IMR-90 (cell line): ENCODE measurements around the gene RBBP7. TPM values are rescaled to one million over a fixed set of nuclear protein-coding genes. Genes with fewer than 3 reads are reported as not detected.

Experiments used
- ATAC-seq: fragments of 200-7000 bp; cut with Tn5 transposase; 2 replicates; pipeline ENCODE4 v1.9.1; 2020; ENCODE audit warnings: low read depth, mild to moderate bottlenecking, moderate library complexity
- BruUV-seq: library from RNA; stranded (reverse); fragments of 400-500 nt; replicated peaks from 2 replicates; lab custom pipeline; 2021; lab: Mats Ljungman, UMichigan
- CTCF ChIA-PET: fragments of 300-600 bp; formaldehyde crosslinking; extraction: SDS; loops from one replicate; lab custom pipeline; 2021; ENCODE audit warnings: antibody characterized with exemption; lab: Yijun Ruan, JAX
- POLR2A ChIA-PET: fragments of 300-600 bp; sonication (Branson Sonifier 250); formaldehyde crosslinking; loops from one replicate; lab custom pipeline; 2022; ENCODE audit warnings: antibody characterized with exemption; ENCODE audit not compliant: unreplicated experiment; lab: Charles Lee
- DNase-seq: peaks from one replicate; pipeline ENCODE4 v3.0.0; 2013
- H2AFZ ChIP-seq: replicated peaks from 2 replicates; pipeline ENCODE3; 2013; ENCODE audit warnings: low read length, mild to moderate bottlenecking; ENCODE audit not compliant: poor library complexity
- H2AK5ac ChIP-seq: 2 replicates; pipeline ENCODE4 v1.6.1; 2013; ENCODE audit warnings: low read depth, low read length, inconsistent platforms
- H2AK9ac ChIP-seq: replicated peaks from 2 replicates; pipeline ENCODE3; 2013; ENCODE audit warnings: mild to moderate bottlenecking, low read depth, low read length, moderate library complexity; ENCODE audit not compliant: poor library complexity
- H2BK120ac ChIP-seq: 2 replicates; pipeline ENCODE4 v1.6.1; 2013; ENCODE audit warnings: low read depth, low read length, inconsistent platforms
- H2BK15ac ChIP-seq: 3 replicates; pipeline ENCODE4 v1.6.1; 2013; ENCODE audit warnings: low read depth, low read length, inconsistent platforms
- H2BK20ac ChIP-seq: 2 replicates; pipeline ENCODE4 v1.6.1; 2013; ENCODE audit warnings: low read depth, mild to moderate bottlenecking, inconsistent platforms, low read length, moderate library complexity
- H2BK5ac ChIP-seq: 2 replicates; pipeline ENCODE4 v1.6.1; 2013; ENCODE audit warnings: mild to moderate bottlenecking, low read depth, low read length, inconsistent platforms; ENCODE audit not compliant: poor library complexity, severe bottlenecking
- H3K14ac ChIP-seq: replicated peaks from 2 replicates; pipeline ENCODE4 v1.6.1; 2013; ENCODE audit warnings: low read depth, low read length, inconsistent platforms
- H3K18ac ChIP-seq: 2 replicates; pipeline ENCODE4 v1.6.1; 2013; ENCODE audit warnings: low read depth, low read length, control low read depth
- H3K23ac ChIP-seq: 2 replicates; pipeline ENCODE4 v1.6.1; 2013; ENCODE audit warnings: low read depth, low read length, inconsistent platforms
- H3K27ac ChIP-seq: 2 replicates; pipeline ENCODE4 v1.5.1; 2013; ENCODE audit warnings: mild to moderate bottlenecking, control low read depth, low read length; ENCODE audit not compliant: insufficient read depth
- H3K27me3 ChIP-seq: 2 replicates; pipeline ENCODE4 v1.6.1; 2013; ENCODE audit warnings: low read length; ENCODE audit not compliant: control insufficient read depth, insufficient read depth
- H3K36me3 ChIP-seq: 2 replicates; pipeline ENCODE4 v1.6.1; 2013; ENCODE audit warnings: low read length, mixed read lengths; ENCODE audit not compliant: control insufficient read depth, insufficient read depth
- H3K4ac ChIP-seq: 2 replicates; pipeline ENCODE4 v1.6.1; 2013; ENCODE audit warnings: low read depth, low read length, inconsistent platforms
- H3K4me1 ChIP-seq: 2 replicates; pipeline ENCODE4 v1.6.1; 2013; ENCODE audit warnings: low read length, mixed read lengths; ENCODE audit not compliant: control insufficient read depth, insufficient read depth
- H3K4me2 ChIP-seq: 2 replicates; pipeline ENCODE4 v1.6.1; 2013; ENCODE audit warnings: low read depth, mild to moderate bottlenecking, control low read depth, low read length, moderate library complexity
- H3K4me3 ChIP-seq: 2 replicates; pipeline ENCODE4 v1.5.1; 2013; ENCODE audit warnings: low read depth, mild to moderate bottlenecking, control low read depth, low read length, moderate library complexity; ENCODE audit not compliant: insufficient read depth
- H3K56ac ChIP-seq: 2 replicates; pipeline ENCODE4 v1.6.1; 2013; ENCODE audit warnings: low read length, inconsistent platforms; ENCODE audit not compliant: insufficient read depth; ENCODE audit errors: extremely low read depth
- H3K79me1 ChIP-seq, 2 experiments: 2 replicates each; pipeline ENCODE4 v1.6.1; 2013; ENCODE audit warnings: low read length in 2 of 2, inconsistent platforms in 1 of 2, low read depth in 1 of 2
- H3K9ac ChIP-seq: 2 replicates; pipeline ENCODE4 v1.6.1; 2013; ENCODE audit warnings: low read depth, low read length, control low read depth
- H3K9me1 ChIP-seq: 2 replicates; pipeline ENCODE4 v1.6.1; 2013; ENCODE audit warnings: low read length, inconsistent platforms; ENCODE audit not compliant: insufficient read depth
- H3K9me3 ChIP-seq: 2 replicates; pipeline ENCODE4 v1.6.1; 2013; ENCODE audit warnings: low read length; ENCODE audit not compliant: control insufficient read depth, insufficient read depth
- H4K20me1 ChIP-seq: 2 replicates; pipeline ENCODE4 v1.6.1; 2013; ENCODE audit warnings: low read length, inconsistent platforms; ENCODE audit not compliant: insufficient read depth
- H4K5ac ChIP-seq: 2 replicates; pipeline ENCODE4 v1.6.1; 2013; ENCODE audit warnings: mild to moderate bottlenecking, low read depth, low read length, control low read depth
- H4K8ac ChIP-seq, 2 experiments: 2 replicates each; pipeline ENCODE4 v1.6.1; 2013; ENCODE audit warnings: low read depth in 2 of 2, low read length in 2 of 2, control low read depth in 1 of 2, inconsistent platforms in 1 of 2
- H4K91ac ChIP-seq: 2 replicates; pipeline ENCODE4 v1.6.1; 2013; ENCODE audit warnings: low read depth, low read length, inconsistent platforms; ENCODE audit not compliant: insufficient read depth
- BHLHE40 ChIP-seq: fragments of 150-350 bp; IDR thresholded peaks from 2 replicates; pipeline ENCODE4 v1.6.1; 2016; ENCODE audit warnings: mild to moderate bottlenecking, low read depth, low read length
- CEBPB ChIP-seq: IDR thresholded peaks from 2 replicates; pipeline ENCODE4 v1.6.1; 2012; ENCODE audit warnings: low read depth, low read length, improper control_type of control experiment
- CHD1 ChIP-seq: IDR thresholded peaks from 2 replicates; pipeline ENCODE4 v1.6.1; 2012; ENCODE audit warnings: low read depth, low read length, improper control_type of control experiment
- FOS ChIP-seq: fragments of 150-350 bp; IDR thresholded peaks from 2 replicates; pipeline ENCODE4 v1.6.1; 2016; ENCODE audit warnings: low read depth, low read length
- MAFK ChIP-seq: IDR thresholded peaks from 2 replicates; pipeline ENCODE4 v1.6.1; 2012; ENCODE audit warnings: low read depth, low read length, improper control_type of control experiment
- MAZ ChIP-seq: IDR thresholded peaks from 2 replicates; pipeline ENCODE4 v1.6.1; 2012; ENCODE audit warnings: low read depth, mild to moderate bottlenecking, low read length, improper control_type of control experiment, moderate library complexity, borderline replicate concordance
- NFE2L2 ChIP-seq: fragments of 150-350 bp; IDR thresholded peaks from 2 replicates; pipeline ENCODE4 v1.6.1; 2016; ENCODE audit warnings: low read depth, mild to moderate bottlenecking, low read length
- POLR2A ChIP-seq: IDR thresholded peaks from 2 replicates; pipeline ENCODE4 v1.6.1; 2012; ENCODE audit warnings: mild to moderate bottlenecking, low read depth, low read length
- RAD21 ChIP-seq: IDR thresholded peaks from 2 replicates; pipeline ENCODE4 v1.6.1; 2012; ENCODE audit warnings: low read length, improper control_type of control experiment
- WGBS, 2 experiments: methylation state at CpG; one replicate each; pipeline versions ENCODE4 v1.1.5 to v1.1.7; 2013; ENCODE audit warnings: missing lambda C conversion rate in 2 of 2; ENCODE audit not compliant: insufficient read length in 1 of 2; ENCODE audit errors: extremely low coverage in 2 of 2; 5-methylcytosine and 5-hydroxymethylcytosine counted together
- dilution Hi-C: fragments of 300-500 bp; cut with HindIII; formaldehyde crosslinking; loops from one replicate; pipeline ENCODE4 v1.14.3; 2018; ENCODE audit warnings: low sequenced_read_pairs; ENCODE audit not compliant: unreplicated experiment
- in situ Hi-C: fragments of 300-500 bp; cut with MboI; formaldehyde crosslinking; loops from 3 replicates; pipeline ENCODE4 v1.14.3; 2019; ENCODE audit warnings: low sequenced_read_pairs, inconsistent platforms, mixed read lengths
- intact Hi-C: fragments of 100-400 bp; cut with micrococcal nuclease; formaldehyde crosslinking; loops from 2 replicates; pipeline ENCODE4 v1.10.0; 2022
- polyA plus RNA-seq, 3 experiments: library from polyadenylated mRNA; depleted of rRNA; stranded (reverse); fragments of >200 nt; gene quantifications; 2 replicates each; pipeline ENCODE4 v1.2.3, GENCODE V29; 2012; ENCODE audit warnings: low replicate concordance in 1 of 3
- total RNA-seq: library from RNA; depleted of rRNA; stranded (reverse); fragments of >200 nt; gene quantifications from 2 replicates; pipeline ENCODE4 v1.2.3, GENCODE V29; 2012
- TF ChIP-seq, protein P1 (sequence below): conservative IDR thresholded peaks from 2 replicates; pipeline ENCODE4 v1.5.1; 2012; ENCODE audit warnings: mild to moderate bottlenecking, low read depth, low read length, improper control_type of control experiment
- TF ChIP-seq, protein P2 (sequence below): fragments of 150-350 bp; IDR thresholded peaks from 2 replicates; pipeline ENCODE4 v1.6.1; 2017; ENCODE audit warnings: mild to moderate bottlenecking, antibody characterized with exemption, low read length, low read depth

RBBP7 gene
- total and polyA plus RNA-seq, 2 of the 4 experiments (the other 2 are of a cell fraction) = 147 to 149 TPM

DNA sequence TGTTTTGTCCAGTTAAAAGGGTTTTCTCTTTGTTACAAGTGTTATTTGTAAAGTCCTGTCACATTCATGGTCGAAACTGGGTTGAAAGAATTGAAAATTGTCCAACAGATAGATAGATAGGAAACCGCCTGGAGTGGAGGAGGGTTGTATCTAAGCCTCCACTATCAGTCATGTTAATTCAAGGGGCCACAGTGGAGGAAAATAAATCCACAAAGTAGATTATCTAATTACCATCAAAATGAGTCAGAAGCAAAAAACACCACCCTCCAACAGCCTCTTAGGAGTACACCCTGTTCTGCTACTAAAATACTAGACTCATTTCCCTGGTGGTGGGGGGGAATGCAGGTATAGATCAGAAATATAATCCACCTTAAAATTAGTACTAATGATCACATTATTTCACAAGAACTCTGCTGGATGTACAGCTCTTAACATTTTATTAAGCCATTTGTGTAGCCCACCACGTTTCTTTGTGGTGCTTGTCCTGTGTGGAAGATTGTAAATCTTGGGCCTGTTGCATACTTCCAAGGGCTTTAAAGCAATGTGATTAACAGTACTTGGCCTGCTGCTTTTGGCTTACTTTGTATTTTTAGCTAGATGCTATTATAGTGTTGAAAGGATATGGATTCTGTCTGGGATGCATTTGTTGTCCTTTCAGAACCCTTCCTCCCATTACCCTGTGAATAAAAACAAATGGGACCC lies 26.8 kb downstream of the RBBP7 start:
- POLR2A ChIA-PET = no interaction called here
- intact Hi-C loops = no loop called here
- no peaks in the 10 kb centered on the region for H3K27me3 ChIP-seq

More for the DNA sequence above, 26.8 kb downstream of the RBBP7 start:
- no peaks in the 10 kb centered on the region for H3K9me3 ChIP-seq
- H3K4ac ChIP-seq = no peak overlapping the region
- WGBS, 2 experiments = no CpG with 5 or more reads among the region's 3 CpGs
- no peak overlapping the region for H2AFZ ChIP-seq
- H3K23ac ChIP-seq = no peak overlapping the region
- BruUV-seq = TSS peak; percentile 68
- no peak overlapping the region for H3K56ac ChIP-seq
- H4K91ac ChIP-seq = no peak overlapping the region
- H3K9me1 ChIP-seq = peaks cover 5% of the 10 kb centered on the region; the same call in 1 of the 2 replicates
- DNase-seq (no peak), ATAC-seq (no peak)
- no peak overlapping the region for H2BK5ac ChIP-seq
- H3K36me3 ChIP-seq = peaks cover 25% of the 10 kb centered on the region
- H4K20me1 ChIP-seq = no peaks in the 10 kb centered on the region
- dilution Hi-C loops = no loop called here
- H2BK20ac ChIP-seq = no peak overlapping the region
- no peak overlapping the region for H3K18ac ChIP-seq
- in situ Hi-C loops = loop anchor here (25.0 kb wide), 1 partner anchor 844 kb away; no protein-coding TSS in a partner anchor
- H3K14ac ChIP-seq = no peak overlapping the region
- H3K4me3 ChIP-seq = no peak overlapping the region
- H3K79me1 ChIP-seq = peaks cover 2 to 7% of the 10 kb centered on the region in 2 experiments; a peak in 2 of 4 replicates
- no peak overlapping the region for H4K8ac ChIP-seq
- CTCF ChIA-PET = no interaction called here
- no peak overlapping the region for H2BK120ac ChIP-seq
- H2AK5ac ChIP-seq = no peak overlapping the region
- H3K4me1 ChIP-seq = peaks cover 11% of the 10 kb centered on the region
- TF ChIP-seq, protein P1, sequence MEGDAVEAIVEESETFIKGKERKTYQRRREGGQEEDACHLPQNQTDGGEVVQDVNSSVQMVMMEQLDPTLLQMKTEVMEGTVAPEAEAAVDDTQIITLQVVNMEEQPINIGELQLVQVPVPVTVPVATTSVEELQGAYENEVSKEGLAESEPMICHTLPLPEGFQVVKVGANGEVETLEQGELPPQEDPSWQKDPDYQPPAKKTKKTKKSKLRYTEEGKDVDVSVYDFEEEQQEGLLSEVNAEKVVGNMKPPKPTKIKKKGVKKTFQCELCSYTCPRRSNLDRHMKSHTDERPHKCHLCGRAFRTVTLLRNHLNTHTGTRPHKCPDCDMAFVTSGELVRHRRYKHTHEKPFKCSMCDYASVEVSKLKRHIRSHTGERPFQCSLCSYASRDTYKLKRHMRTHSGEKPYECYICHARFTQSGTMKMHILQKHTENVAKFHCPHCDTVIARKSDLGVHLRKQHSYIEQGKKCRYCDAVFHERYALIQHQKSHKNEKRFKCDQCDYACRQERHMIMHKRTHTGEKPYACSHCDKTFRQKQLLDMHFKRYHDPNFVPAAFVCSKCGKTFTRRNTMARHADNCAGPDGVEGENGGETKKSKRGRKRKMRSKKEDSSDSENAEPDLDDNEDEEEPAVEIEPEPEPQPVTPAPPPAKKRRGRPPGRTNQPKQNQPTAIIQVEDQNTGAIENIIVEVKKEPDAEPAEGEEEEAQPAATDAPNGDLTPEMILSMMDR = no peak
- TF ChIP-seq MAFK (no peak), POLR2A (no peak), NFE2L2 (no peak), FOS (no peak), RAD21 (no peak), BHLHE40 (no peak), CEBPB (no peak), CHD1 (no peak), MAZ (no peak)
- TF ChIP-seq, protein P2, sequence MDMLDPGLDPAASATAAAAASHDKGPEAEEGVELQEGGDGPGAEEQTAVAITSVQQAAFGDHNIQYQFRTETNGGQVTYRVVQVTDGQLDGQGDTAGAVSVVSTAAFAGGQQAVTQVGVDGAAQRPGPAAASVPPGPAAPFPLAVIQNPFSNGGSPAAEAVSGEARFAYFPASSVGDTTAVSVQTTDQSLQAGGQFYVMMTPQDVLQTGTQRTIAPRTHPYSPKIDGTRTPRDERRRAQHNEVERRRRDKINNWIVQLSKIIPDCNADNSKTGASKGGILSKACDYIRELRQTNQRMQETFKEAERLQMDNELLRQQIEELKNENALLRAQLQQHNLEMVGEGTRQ = no peak
- no peak overlapping the region for H2BK15ac ChIP-seq
- no peak overlapping the region for H3K27ac ChIP-seq
- no peak overlapping the region for H4K5ac ChIP-seq
- H3K9ac ChIP-seq = no peak overlapping the region
- no peak overlapping the region for H2AK9ac ChIP-seq
- no peak overlapping the region for H3K4me2 ChIP-seq
